Vagina (tissue), 2 donors: Measurements from ENCODE around the gene CARD14.

Experiments
- POLR2A ChIP-seq, 2 donors: fragments of 450-650 bp; IDR thresholded peaks; one replicate each; pipeline ENCODE4 v1.6.1; 2017; ENCODE audit warnings: antibody characterized with exemption in 2 of 2, mild to moderate bottlenecking in 2 of 2, moderate library complexity in 2 of 2
- TF ChIP-seq, protein P1 (sequence below), 3 experiments: fragments of 450-650 bp in 2 of 3; fragments of 200-600 bp in 1 of 3; sonication (generic) in 1 of 3; IDR thresholded peaks; one replicate each; pipeline ENCODE4 v1.5.1; 2017 to 2019; ENCODE audit warnings: antibody characterized with exemption in 3 of 3, mild to moderate bottlenecking in 2 of 3, moderate library complexity in 2 of 3

GRCh38 chr17:80184423-80184714 is 14.5 kb downstream of the CARD14 start:
- TF ChIP-seq POLR2A (IDR thresholded peaks at IDR 0.05) = no peak
- TF ChIP-seq, protein P1, sequence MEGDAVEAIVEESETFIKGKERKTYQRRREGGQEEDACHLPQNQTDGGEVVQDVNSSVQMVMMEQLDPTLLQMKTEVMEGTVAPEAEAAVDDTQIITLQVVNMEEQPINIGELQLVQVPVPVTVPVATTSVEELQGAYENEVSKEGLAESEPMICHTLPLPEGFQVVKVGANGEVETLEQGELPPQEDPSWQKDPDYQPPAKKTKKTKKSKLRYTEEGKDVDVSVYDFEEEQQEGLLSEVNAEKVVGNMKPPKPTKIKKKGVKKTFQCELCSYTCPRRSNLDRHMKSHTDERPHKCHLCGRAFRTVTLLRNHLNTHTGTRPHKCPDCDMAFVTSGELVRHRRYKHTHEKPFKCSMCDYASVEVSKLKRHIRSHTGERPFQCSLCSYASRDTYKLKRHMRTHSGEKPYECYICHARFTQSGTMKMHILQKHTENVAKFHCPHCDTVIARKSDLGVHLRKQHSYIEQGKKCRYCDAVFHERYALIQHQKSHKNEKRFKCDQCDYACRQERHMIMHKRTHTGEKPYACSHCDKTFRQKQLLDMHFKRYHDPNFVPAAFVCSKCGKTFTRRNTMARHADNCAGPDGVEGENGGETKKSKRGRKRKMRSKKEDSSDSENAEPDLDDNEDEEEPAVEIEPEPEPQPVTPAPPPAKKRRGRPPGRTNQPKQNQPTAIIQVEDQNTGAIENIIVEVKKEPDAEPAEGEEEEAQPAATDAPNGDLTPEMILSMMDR (IDR thresholded peaks at IDR 0.05) = no peak
